ENCODE data around the gene NUP214. TPM values are rescaled to one million over a fixed set of nuclear protein-coding genes. Genes with fewer than 3 reads are reported as not detected.
"Not testable (repeated sequence)": the region's sequence is repeated elsewhere in the genome, so short reads cannot be mapped to it uniquely, and the experiment has no call there.

Gene NUP214
- total RNA-seq, 2 donors from 2014 or later: 44.3 to 55.0 TPM

DNA sequence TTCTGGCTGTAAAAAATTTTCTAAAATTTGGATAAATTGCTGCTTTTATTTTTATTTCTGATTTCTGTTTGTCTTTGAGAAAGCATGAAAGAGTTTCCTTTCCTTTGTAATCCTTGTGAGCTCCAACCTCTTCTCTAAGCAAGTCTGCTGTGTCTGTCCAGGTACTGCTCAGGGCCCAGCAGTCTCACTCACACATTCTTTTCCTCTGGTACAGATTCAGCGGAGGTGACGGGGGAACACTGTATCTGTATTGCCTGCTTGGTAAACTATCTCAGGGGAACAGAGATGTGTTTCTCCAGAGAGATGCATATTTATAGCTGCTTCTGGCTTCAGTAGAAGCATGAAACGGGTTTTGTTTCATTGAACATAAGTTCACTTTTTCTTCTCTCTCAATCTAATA, 60.5 kb downstream of the NUP214 start:
- Histone ChIP-seq H3K4me3 (no peak overlapping the region), H3K4me1 (ENCODE audit: control insufficient read depth in 1 of 2, low read depth in 2 of 2) (no peaks in the 10 kb centered on the region), H3K36me3 (peaks cover 35% of the 10 kb centered on the region), H3K27ac (no peak overlapping the region), H3K27me3 (replicated peaks; ENCODE audit: insufficient read depth) (no peaks in the 10 kb centered on the region), H3K9me3 (no peaks in the 10 kb centered on the region)
- no peak for DNase-seq (ENCODE audit: low spot score)
- TF ChIP-seq, protein P1, sequence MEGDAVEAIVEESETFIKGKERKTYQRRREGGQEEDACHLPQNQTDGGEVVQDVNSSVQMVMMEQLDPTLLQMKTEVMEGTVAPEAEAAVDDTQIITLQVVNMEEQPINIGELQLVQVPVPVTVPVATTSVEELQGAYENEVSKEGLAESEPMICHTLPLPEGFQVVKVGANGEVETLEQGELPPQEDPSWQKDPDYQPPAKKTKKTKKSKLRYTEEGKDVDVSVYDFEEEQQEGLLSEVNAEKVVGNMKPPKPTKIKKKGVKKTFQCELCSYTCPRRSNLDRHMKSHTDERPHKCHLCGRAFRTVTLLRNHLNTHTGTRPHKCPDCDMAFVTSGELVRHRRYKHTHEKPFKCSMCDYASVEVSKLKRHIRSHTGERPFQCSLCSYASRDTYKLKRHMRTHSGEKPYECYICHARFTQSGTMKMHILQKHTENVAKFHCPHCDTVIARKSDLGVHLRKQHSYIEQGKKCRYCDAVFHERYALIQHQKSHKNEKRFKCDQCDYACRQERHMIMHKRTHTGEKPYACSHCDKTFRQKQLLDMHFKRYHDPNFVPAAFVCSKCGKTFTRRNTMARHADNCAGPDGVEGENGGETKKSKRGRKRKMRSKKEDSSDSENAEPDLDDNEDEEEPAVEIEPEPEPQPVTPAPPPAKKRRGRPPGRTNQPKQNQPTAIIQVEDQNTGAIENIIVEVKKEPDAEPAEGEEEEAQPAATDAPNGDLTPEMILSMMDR (IDR thresholded peaks at IDR 0.05): no peak
- ATAC-seq (ENCODE audit: insufficient number of reproducible peaks, low FRiP score, low read depth): no peak

DNA sequence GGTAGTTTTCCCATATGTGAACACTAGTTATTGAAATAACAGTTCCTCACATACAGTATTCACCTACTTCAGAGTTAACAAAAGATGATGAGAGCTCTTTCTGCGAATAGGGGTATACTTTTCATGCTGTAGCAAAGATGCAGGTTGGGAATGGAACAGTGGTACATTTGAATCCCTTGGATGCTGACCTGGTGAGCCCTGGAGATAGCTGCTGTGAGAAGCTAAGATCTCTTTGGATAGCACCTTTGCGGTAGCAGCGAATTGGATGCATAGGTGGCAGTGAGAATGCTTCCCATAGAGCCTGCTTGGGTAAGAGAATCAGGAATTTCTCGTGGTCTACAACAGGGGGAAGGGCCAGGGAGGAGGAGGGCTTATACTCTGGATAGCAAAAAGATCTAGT, 61.2 kb downstream of the NUP214 start:
- peaks cover 38% of the 10 kb centered on the region for H3K36me3 ChIP-seq
- H3K4me3 ChIP-seq: no peak overlapping the region
- ATAC-seq (ENCODE audit: insufficient number of reproducible peaks, low FRiP score, low read depth) (no peak), DNase-seq (ENCODE audit: low spot score) (no peak)
- H3K9me3 ChIP-seq: no peaks in the 10 kb centered on the region
- TF ChIP-seq, protein P1 (IDR thresholded peaks at IDR 0.05): no peak
- H3K27me3 ChIP-seq (replicated peaks; ENCODE audit: insufficient read depth): no peaks in the 10 kb centered on the region
- no peaks in the 10 kb centered on the region for H3K4me1 ChIP-seq (ENCODE audit: control insufficient read depth in 1 of 2, low read depth in 2 of 2)
- no peak overlapping the region for H3K27ac ChIP-seq

DNA sequence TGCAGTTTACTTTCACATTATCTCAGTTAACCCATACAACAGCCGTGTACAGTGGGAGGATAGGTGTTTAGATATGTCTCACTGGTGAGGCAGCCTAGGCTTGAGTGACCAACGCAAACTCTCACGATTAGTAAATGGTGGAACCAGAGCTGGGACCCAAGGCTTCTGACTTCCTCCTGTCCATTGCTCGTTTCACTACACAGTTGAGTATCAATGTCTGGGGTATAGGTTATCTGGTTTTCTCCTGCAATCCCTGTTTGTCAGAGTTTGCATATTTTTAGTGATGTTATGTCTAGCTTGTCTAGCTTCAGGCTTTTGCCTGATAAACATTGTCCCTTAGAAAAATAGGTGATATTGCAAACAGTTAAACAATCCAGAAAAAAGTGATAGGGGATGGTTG, 62.6 kb downstream of the NUP214 start:
- TF ChIP-seq, protein P1 (IDR thresholded peaks at IDR 0.05): no peak
- H3K27me3 ChIP-seq (replicated peaks; ENCODE audit: insufficient read depth): no peaks in the 10 kb centered on the region
- H3K36me3 ChIP-seq: peaks cover 36% of the 10 kb centered on the region
- no peak overlapping the region for H3K27ac ChIP-seq
- no peaks in the 10 kb centered on the region for H3K4me1 ChIP-seq (ENCODE audit: control insufficient read depth in 1 of 2, low read depth in 2 of 2)
- ATAC-seq (ENCODE audit: insufficient number of reproducible peaks, low FRiP score, low read depth) (no peak), DNase-seq (ENCODE audit: low spot score) (no peak)
- no peak overlapping the region for H3K4me3 ChIP-seq
- H3K9me3 ChIP-seq: no peaks in the 10 kb centered on the region

DNA sequence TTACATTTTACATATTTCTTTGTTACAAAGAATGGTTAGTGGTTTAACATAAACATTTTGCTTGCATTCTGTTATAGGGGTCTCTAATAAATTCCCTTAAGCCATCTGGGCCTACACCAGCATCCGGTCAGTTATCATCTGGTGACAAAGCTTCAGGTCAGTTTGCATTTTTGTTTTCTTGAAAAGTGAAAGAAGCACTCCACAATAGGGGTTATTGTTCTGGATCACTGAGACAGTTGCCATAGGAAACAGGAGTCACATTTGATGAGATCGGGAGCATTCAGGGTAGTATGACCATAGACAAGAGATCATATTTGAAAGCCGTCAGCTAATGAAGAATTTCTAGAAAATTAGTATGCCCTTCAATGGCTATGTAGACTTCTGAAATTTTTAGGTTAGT, 63.6 kb downstream of the NUP214 start:
- no peak for ATAC-seq (ENCODE audit: insufficient number of reproducible peaks, low FRiP score, low read depth)
- no peaks in the 10 kb centered on the region for H3K9me3 ChIP-seq
- H3K27me3 ChIP-seq (replicated peaks; ENCODE audit: insufficient read depth): no peaks in the 10 kb centered on the region
- H3K4me1 ChIP-seq (ENCODE audit: control insufficient read depth in 1 of 2, low read depth in 2 of 2): no peaks in the 10 kb centered on the region
- TF ChIP-seq, protein P1 (IDR thresholded peaks at IDR 0.05): no peak
- H3K27ac ChIP-seq: no peak overlapping the region
- H3K36me3 ChIP-seq: peaks cover 34% of the 10 kb centered on the region
- DNase-seq (ENCODE audit: low spot score): no peak
- H3K4me3 ChIP-seq: no peak overlapping the region

DNA sequence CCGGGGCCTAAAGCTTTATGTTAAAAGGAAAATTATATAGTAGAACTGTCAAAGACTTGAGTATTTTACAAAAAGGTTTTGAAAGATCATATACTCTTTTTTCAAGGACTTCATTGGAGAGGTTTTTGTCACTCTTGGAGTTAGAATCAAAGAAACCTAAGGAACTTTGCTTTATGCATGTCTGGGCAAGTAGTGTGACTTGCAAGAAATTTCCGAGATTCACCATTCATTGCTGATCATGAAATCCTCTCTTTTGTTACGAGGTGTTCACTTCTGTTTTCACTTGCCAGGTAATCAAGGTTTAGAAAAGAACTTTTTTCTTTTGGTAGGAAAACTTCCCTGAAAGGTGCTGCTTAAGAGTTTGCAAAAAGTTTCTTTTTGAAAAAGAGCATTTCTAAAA, 64.8 kb downstream of the NUP214 start:
- no peak overlapping the region for H3K4me3 ChIP-seq
- H3K27ac ChIP-seq: no peak overlapping the region
- no peaks in the 10 kb centered on the region for H3K4me1 ChIP-seq (ENCODE audit: control insufficient read depth in 1 of 2, low read depth in 2 of 2)
- H3K9me3 ChIP-seq: no peaks in the 10 kb centered on the region
- H3K36me3 ChIP-seq: peaks cover 31% of the 10 kb centered on the region
- TF ChIP-seq, protein P1 (IDR thresholded peaks at IDR 0.05): no peak
- ATAC-seq (ENCODE audit: insufficient number of reproducible peaks, low FRiP score, low read depth) (no peak), DNase-seq (ENCODE audit: low spot score) (no peak)
- H3K27me3 ChIP-seq (replicated peaks; ENCODE audit: insufficient read depth): no peaks in the 10 kb centered on the region

DNA sequence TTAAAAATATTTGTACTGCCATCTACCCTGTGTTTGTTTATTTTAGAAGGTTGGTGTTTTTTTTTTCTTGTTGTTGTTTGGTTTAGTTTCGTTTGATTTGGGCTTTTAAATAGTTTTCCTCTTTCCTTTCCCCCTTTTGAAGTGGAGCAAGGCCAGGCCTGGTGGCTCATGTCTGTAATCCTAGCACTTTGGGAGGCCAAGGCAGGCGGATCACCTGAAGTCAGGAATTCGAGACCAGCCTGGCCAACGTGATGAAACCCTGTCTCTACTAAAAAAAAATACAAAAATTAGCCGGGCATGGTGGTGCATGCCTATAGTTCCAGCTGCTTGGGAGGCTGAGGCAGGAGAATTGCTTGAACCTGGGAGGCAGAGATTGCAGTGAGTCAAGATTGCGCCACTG, 65.6 kb downstream of the NUP214 start:
- not testable (repeated sequence) for H3K27me3 ChIP-seq (replicated peaks; ENCODE audit: insufficient read depth); DNase-seq (ENCODE audit: low spot score)

More for the DNA sequence above, 65.6 kb downstream of the NUP214 start:
- not testable (repeated sequence) for H3K9me3 ChIP-seq; H3K4me1 ChIP-seq (ENCODE audit: control insufficient read depth in 1 of 2, low read depth in 2 of 2); H3K27ac ChIP-seq; ATAC-seq (ENCODE audit: insufficient number of reproducible peaks, low FRiP score, low read depth); H3K4me3 ChIP-seq
- peaks cover 29% of the 10 kb centered on the region for H3K36me3 ChIP-seq

Measured in thoracic aorta (tissue), 2 donors.